K562 (cell line): Measurements from ENCODE around the gene ING4. TPM values are rescaled to one million over a fixed set of nuclear protein-coding genes. Genes with fewer than 3 reads are reported as not detected.

Source experiments
- ARID4B ChIP-seq: sonication (generic); formaldehyde crosslinking; IDR thresholded peaks from 2 replicates; pipeline ENCODE4 v1.8.0; 2022; ENCODE audit warnings: mild to moderate bottlenecking, missing genetic modification reagents
- CCNT2 ChIP-seq: IDR thresholded peaks from 2 replicates; pipeline ENCODE4 v1.6.1; 2011; ENCODE audit warnings: borderline replicate concordance, low read depth, mild to moderate bottlenecking, moderate library complexity, mixed read lengths, low read length; ENCODE audit not compliant: insufficient read length; ENCODE audit errors: extremely low read depth
- GATAD2A ChIP-seq: fragments of 450-650 bp; IDR thresholded peaks from 2 replicates; pipeline ENCODE4 v1.6.1; 2017
- HES1 ChIP-seq: fragments of 450-650 bp; IDR thresholded peaks from 2 replicates; pipeline ENCODE4 v1.6.1; 2016; ENCODE audit warnings: low read depth, mild to moderate bottlenecking, moderate library complexity
- POLR2AphosphoS5 ChIP-seq: IDR thresholded peaks from 2 replicates; pipeline ENCODE4 v1.6.1; 2011; ENCODE audit warnings: mild to moderate bottlenecking, low read depth, low read length, moderate library complexity; ENCODE audit not compliant: control insufficient read depth, insufficient read depth
- PREB ChIP-seq: sonication (generic); formaldehyde crosslinking; IDR thresholded peaks from 2 replicates; pipeline ENCODE4 v1.8.1; 2023; ENCODE audit warnings: mild to moderate bottlenecking, missing genetic modification reagents
- RERE ChIP-seq: sonication (generic); formaldehyde crosslinking; IDR thresholded peaks from 2 replicates; pipeline ENCODE4 v1.8.0; 2023; ENCODE audit warnings: missing genetic modification reagents, mild to moderate bottlenecking, borderline replicate concordance
- RFX1 ChIP-seq: fragments of 450-650 bp; IDR thresholded peaks from 2 replicates; pipeline ENCODE4 v1.6.1; 2016; ENCODE audit warnings: mild to moderate bottlenecking, moderate library complexity
- UBTF ChIP-seq, 2 experiments: IDR thresholded peaks; 2 replicates each; pipeline ENCODE4 v1.6.1; 2012; ENCODE audit warnings: improper control_type of control experiment in 2 of 2, low read depth in 2 of 2, low read length in 2 of 2, borderline replicate concordance in 1 of 2
- ZNF695 ChIP-seq: fragments of 450-650 bp; formaldehyde crosslinking; IDR thresholded peaks from 2 replicates; pipeline ENCODE4 v1.4.0; 2020; ENCODE audit warnings: mild to moderate bottlenecking, moderate library complexity
- ZNF696 ChIP-seq: fragments of 250-450 bp; sonication (Bioruptor Pico); conservative IDR thresholded peaks from 2 replicates; pipeline ENCODE4 v1.4.0; 2020; ENCODE audit warnings: mild to moderate bottlenecking, moderate library complexity
- polyA plus RNA-seq, 8 experiments: library from polyadenylated mRNA; depleted of rRNA in 4 of 8; stranded (reverse) in 5 of 8; unstranded in 3 of 8; fragments of >200 nt; fragmentation: Nextera tagmentation in 2 of 8; fragmentation: Illumina TruSeq in 1 of 8; extraction: Ambion mirVana in 2 of 8; extraction: Trizol in 1 of 8; gene quantifications; 2 replicates each; pipeline versions ENCODE4 v1.2.1 to v1.2.3, GENCODE V29; 2011 to 2014; ENCODE audit warnings: inconsistent platforms in 1 of 8, missing spikeins in 1 of 8
- total RNA-seq, 7 experiments: library from RNA; depleted of rRNA in 6 of 7; stranded (reverse); fragments of >200 nt in 6 of 7; fragmentation: Illumina TruSeq in 2 of 7; extraction: Trizol in 2 of 7; gene quantifications; 2 replicates each; pipeline versions ENCODE4 v1.2.1 to v1.2.3, GENCODE V29; 2011 to 2021; ENCODE audit warnings: low replicate concordance in 1 of 7

ING4 gene
- total and polyA plus RNA-seq, 9 of the 15 experiments (the other 6 are each of a cell fraction or from before 2014, with no cell fraction given): 6.6 to 30.2 (median 15.7) TPM

GRCh38 chr12:6626654-6627283 lies 36.1 kb downstream of the ING4 start (continued):
- TF ChIP-seq UBTF (IDR thresholded peaks at IDR 0.05; ENCODE audit: borderline replicate concordance in 1 of 2, low read depth in 2 of 2, low read length in 2 of 2) (no peak), ARID4B (peak; percentile 69), RERE (no peak), POLR2AphosphoS5 (peak; percentile 60; the same call in 1 of the 2 replicates), GATAD2A (no peak), HES1 (0 out of 2 replicates have a peak, but pooled peaks have one; percentile 13), RFX1 (no peak), ZNF696 (CRISPR knock-in tag) (no peak), CCNT2 (no peak), PREB (CRISPR knock-in tag) (no peak), ZNF695 (CRISPR knock-in tag) (no peak)
